ENCODE data around the gene ABLIM2. TPM values are rescaled to one million over a fixed set of nuclear protein-coding genes. Genes with fewer than 3 reads are reported as not detected.

The ABLIM2 gene
- total RNA-seq, 2 donors from 2014 or later = 5.7 to 11.2 TPM

- no peaks in the 10 kb centered on the region for H3K9me3 ChIP-seq
- H3K4me1 ChIP-seq = peaks cover 0 to 5% of the 10 kb centered on the region in 2 donors
- H3K27ac ChIP-seq = no peak overlapping the region
- H3K36me3 ChIP-seq = no peaks in the 10 kb centered on the region
- no peak for TF ChIP-seq CTCF (IDR thresholded peaks at IDR 0.05)
- no peak overlapping the region for H3K4me3 ChIP-seq
- DNase-seq (ENCODE audit: low spot score) = no peak
- H3K27me3 ChIP-seq = no peaks in the 10 kb centered on the region
These were observed 148.7 kb downstream of the ABLIM2 start for GRCh38 chr4:8009710-8010511.

- H3K27me3 ChIP-seq = no peaks in the 10 kb centered on the region
- TF ChIP-seq CTCF (IDR thresholded peaks at IDR 0.05) = no peak
- H3K4me3 ChIP-seq = no peak overlapping the region
- peaks cover 0 to 5% of the 10 kb centered on the region in 2 donors for H3K4me1 ChIP-seq
- no peaks in the 10 kb centered on the region for H3K9me3 ChIP-seq
- H3K27ac ChIP-seq = no peak overlapping the region
- no peaks in the 10 kb centered on the region for H3K36me3 ChIP-seq
- DNase-seq (ENCODE audit: low spot score) = no peak
These were observed 149.5 kb downstream of the ABLIM2 start for GRCh38 chr4:8009097-8009496.

GRCh38 chr4:8008391-8008790, 150.2 kb downstream of the ABLIM2 start:
- Histone ChIP-seq H3K27ac (no peak overlapping the region), H3K9me3 (no peaks in the 10 kb centered on the region), H3K4me1 (peaks cover 0 to 5% of the 10 kb centered on the region in 2 donors), H3K4me3 (no peak overlapping the region), H3K27me3 (no peaks in the 10 kb centered on the region), H3K36me3 (no peaks in the 10 kb centered on the region)
- no peak for DNase-seq (ENCODE audit: low spot score)
- no peak for TF ChIP-seq CTCF (IDR thresholded peaks at IDR 0.05)

- Histone ChIP-seq H3K4me3 (no peak overlapping the region), H3K9me3 (no peaks in the 10 kb centered on the region), H3K27ac (no peak overlapping the region), H3K4me1 (peaks cover 0 to 5% of the 10 kb centered on the region in 2 donors), H3K27me3 (no peaks in the 10 kb centered on the region), H3K36me3 (no peaks in the 10 kb centered on the region)
- DNase-seq (ENCODE audit: low spot score) = no peak
- TF ChIP-seq CTCF (IDR thresholded peaks at IDR 0.05) = no peak
These were observed 151.0 kb downstream of the ABLIM2 start for GRCh38 chr4:8007581-8007980.

GRCh38 chr4:8006471-8006870, 152.1 kb downstream of the ABLIM2 start:
- DNase-seq (ENCODE audit: low spot score) = no peak
- Histone ChIP-seq H3K27me3 (no peaks in the 10 kb centered on the region), H3K4me1 (peaks cover 0 to 5% of the 10 kb centered on the region in 2 donors), H3K9me3 (no peaks in the 10 kb centered on the region), H3K4me3 (no peak overlapping the region), H3K27ac (no peak overlapping the region), H3K36me3 (no peaks in the 10 kb centered on the region)
- no peak for TF ChIP-seq CTCF (IDR thresholded peaks at IDR 0.05)

GRCh38 chr4:8005814-8006215, 152.8 kb downstream of the ABLIM2 start:
- no peaks in the 10 kb centered on the region for H3K36me3 ChIP-seq
- no peaks in the 10 kb centered on the region for H3K9me3 ChIP-seq
- no peak for DNase-seq (ENCODE audit: low spot score)
- no peak overlapping the region for H3K27ac ChIP-seq
- H3K4me3 ChIP-seq = no peak overlapping the region
- TF ChIP-seq CTCF (IDR thresholded peaks at IDR 0.05) = no peak
- no peaks in the 10 kb centered on the region for H3K27me3 ChIP-seq
- peaks cover 0 to 3% of the 10 kb centered on the region in 2 donors for H3K4me1 ChIP-seq
